Neural cell (in vitro differentiated cells): ENCODE measurements around the gene EMC8. TPM values are rescaled to one million over a fixed set of nuclear protein-coding genes. Genes with fewer than 3 reads are reported as not detected.
A peak's percentile ranks its signal among the peaks of the same experiment; 100 is the strongest.

ENCODE experiments used
- H2AFZ ChIP-seq: fragments of 200-600, 300-800 bp; sonication (generic), shearing (Covaris generic); 2 replicates; pipeline ENCODE4 v1.6.0; 2014; ENCODE audit warnings: low read depth, mild to moderate bottlenecking, antibody characterized with exemption, low read length, moderate library complexity
- H3F3A ChIP-seq: fragments of 200-600 bp; shearing (Covaris generic); 2 replicates; pipeline ENCODE4 v1.6.1; 2016; ENCODE audit warnings: mild to moderate bottlenecking, moderate library complexity, mixed read lengths, antibody characterized with exemption, low read length; ENCODE audit not compliant: insufficient read depth, poor library complexity, severe bottlenecking
- H3K27ac ChIP-seq: fragments of 200-600, 300-800 bp; sonication (generic), shearing (Covaris generic); 2 replicates; pipeline ENCODE4 v1.5.1; 2014; ENCODE audit warnings: mild to moderate bottlenecking, low read length, moderate library complexity
- H3K27me3 ChIP-seq: fragments of 300-800, 200-600 bp; sonication (generic), shearing (Covaris generic); 2 replicates; pipeline ENCODE4 v1.6.0; 2014; ENCODE audit warnings: mild to moderate bottlenecking, low read depth, low read length, moderate library complexity; ENCODE audit not compliant: insufficient read depth
- H3K36me3 ChIP-seq: fragments of 300-800, 200-600 bp; sonication (generic), shearing (Covaris generic); 2 replicates; pipeline ENCODE4 v1.5.1; 2014; ENCODE audit warnings: mild to moderate bottlenecking, antibody characterized with exemption, low read length, moderate library complexity; ENCODE audit not compliant: insufficient read depth
- H3K4me2 ChIP-seq: fragments of 300-800, 200-600 bp; sonication (generic), shearing (Covaris generic); 2 replicates; pipeline ENCODE4 v1.6.0; 2014; ENCODE audit warnings: mild to moderate bottlenecking, low read length
- H3K4me3 ChIP-seq: fragments of 300-800, 200-600 bp; sonication (generic), shearing (Covaris generic); 2 replicates; pipeline ENCODE4 v1.5.1; 2014; ENCODE audit warnings: mild to moderate bottlenecking, low read length, moderate library complexity
- H3K79me2 ChIP-seq: fragments of 200-600 bp; shearing (Covaris generic); replicated peaks from 2 replicates; pipeline ENCODE4 v1.6.0; 2014; ENCODE audit warnings: mild to moderate bottlenecking, low read length, moderate library complexity; ENCODE audit not compliant: insufficient read depth
- H3K9ac ChIP-seq: fragments of 300-800, 200-600 bp; sonication (generic), shearing (Covaris generic); 2 replicates; pipeline ENCODE4 v1.6.1; 2016; ENCODE audit warnings: mild to moderate bottlenecking, low read length, mixed read lengths
- H3K9me2 ChIP-seq: fragments of 200-600 bp; shearing (Covaris generic); 2 replicates; pipeline ENCODE4 v1.6.1; 2016; ENCODE audit warnings: mild to moderate bottlenecking, low read length, mixed read lengths; ENCODE audit not compliant: insufficient read depth
- H3K9me3 ChIP-seq: fragments of 200-600, 300-800 bp; sonication (generic), shearing (Covaris generic); 2 replicates; pipeline ENCODE4 v1.6.1; 2016; ENCODE audit warnings: mild to moderate bottlenecking, mixed run types, low read length, moderate library complexity, mixed read lengths
- H4K20me1 ChIP-seq: fragments of 200-600 bp; shearing (Covaris generic); 2 replicates; pipeline ENCODE4 v1.6.1; 2016; ENCODE audit warnings: mild to moderate bottlenecking, mixed run types; ENCODE audit not compliant: insufficient read depth
- CTCF ChIP-seq: fragments of 450-650 bp; IDR thresholded peaks from 2 replicates; pipeline ENCODE4 v1.5.1; 2014; ENCODE audit warnings: antibody characterized with exemption, mild to moderate bottlenecking, moderate library complexity; ENCODE audit not compliant: poor library complexity, severe bottlenecking
- EP300 ChIP-seq: fragments of 450-650 bp; conservative IDR thresholded peaks from 2 replicates; pipeline ENCODE4 v1.6.1; 2014; ENCODE audit warnings: antibody characterized with exemption, mild to moderate bottlenecking, moderate library complexity; ENCODE audit not compliant: poor library complexity, severe bottlenecking
- EZH2 ChIP-seq: fragments of 200-600, 300-800 bp; shearing (Covaris generic), sonication (generic); IDR thresholded peaks from 2 replicates; pipeline ENCODE4 v1.6.1; 2014; ENCODE audit warnings: antibody characterized with exemption, low read length, borderline replicate concordance, mild to moderate bottlenecking; ENCODE audit not compliant: insufficient read depth, poor library complexity, severe bottlenecking
- MXI1 ChIP-seq: fragments of 450-650 bp; conservative IDR thresholded peaks from 2 replicates; pipeline ENCODE4 v1.6.1; 2014; ENCODE audit warnings: antibody characterized with exemption, mild to moderate bottlenecking; ENCODE audit not compliant: poor library complexity, severe bottlenecking
- POLR2AphosphoS5 ChIP-seq: IDR thresholded peaks from 2 replicates; pipeline ENCODE4 v1.6.1; 2012
- RAD21 ChIP-seq: fragments of 450-650 bp; conservative IDR thresholded peaks from 2 replicates; pipeline ENCODE4 v1.6.1; 2014; ENCODE audit warnings: antibody characterized with exemption, mild to moderate bottlenecking, moderate library complexity
- REST ChIP-seq: IDR thresholded peaks from 2 replicates; pipeline ENCODE4 v1.6.1; 2012; ENCODE audit warnings: borderline replicate concordance
- SMC3 ChIP-seq: fragments of 450-650 bp; conservative IDR thresholded peaks from 2 replicates; pipeline ENCODE4 v1.6.1; 2014; ENCODE audit warnings: antibody characterized with exemption, mild to moderate bottlenecking, moderate library complexity; ENCODE audit not compliant: poor library complexity
- TAF1 ChIP-seq: IDR thresholded peaks from 2 replicates; pipeline ENCODE4 v1.6.1; 2012; ENCODE audit warnings: low read depth
- polyA plus RNA-seq: library from polyadenylated mRNA; depleted of rRNA; stranded (reverse); fragments of >200 nt; gene quantifications from 2 replicates; pipeline ENCODE4 v1.2.3, GENCODE V29; 2014

Gene EMC8
- polyA plus RNA-seq, 1 donor from 2014 or later = 38.9 TPM

- H4K20me1 ChIP-seq = no peaks in the 10 kb centered on the region
- H3K9me2 ChIP-seq = no peaks in the 10 kb centered on the region
- TF ChIP-seq CTCF = peak; percentile 30
- no peak for TF ChIP-seq MXI1
- no peak overlapping the region for H3K27ac ChIP-seq
- peaks cover 33% of the 10 kb centered on the region for H3K27me3 ChIP-seq
- H3K79me2 ChIP-seq = no peaks in the 10 kb centered on the region
- H3K4me3 ChIP-seq = peak overlapping the region; percentile 57
- no peaks in the 10 kb centered on the region for H3K9me3 ChIP-seq
- no peaks in the 10 kb centered on the region for H3K36me3 ChIP-seq
- no peaks in the 10 kb centered on the region for H3F3A ChIP-seq
- H2AFZ ChIP-seq = no peak overlapping the region
- H3K4me2 ChIP-seq = peak overlapping the region; percentile 19
- H3K9ac ChIP-seq = no peak overlapping the region
Measured at GRCh38 chr16:85750146-85750826, 49.1 kb downstream of the EMC8 start.

GRCh38 chr16:85749771-85750145 lies 49.6 kb downstream of the EMC8 start:
- Histone ChIP-seq H3K4me2 (no peak overlapping the region), H3K9me3 (no peaks in the 10 kb centered on the region), H3K9ac (no peak overlapping the region), H2AFZ (no peak overlapping the region), H3K27ac (no peak overlapping the region), H3K36me3 (no peaks in the 10 kb centered on the region), H3K79me2 (no peaks in the 10 kb centered on the region), H4K20me1 (no peaks in the 10 kb centered on the region), H3F3A (no peaks in the 10 kb centered on the region), H3K27me3 (peaks cover 33% of the 10 kb centered on the region), H3K9me2 (no peaks in the 10 kb centered on the region), H3K4me3 (peak overlapping the region; percentile 57)
- TF ChIP-seq POLR2AphosphoS5 (no peak), SMC3 (no peak), RAD21 (no peak), REST (no peak), CTCF (no peak), MXI1 (no peak), EZH2 (no peak), EP300 (no peak), TAF1 (no peak)
